ENCODE data around the gene PDHA2. TPM values are rescaled to one million over a fixed set of nuclear protein-coding genes. Genes with fewer than 3 reads are reported as not detected.

Gene PDHA2
- not detected in 3 replicates for total RNA-seq

DNA sequence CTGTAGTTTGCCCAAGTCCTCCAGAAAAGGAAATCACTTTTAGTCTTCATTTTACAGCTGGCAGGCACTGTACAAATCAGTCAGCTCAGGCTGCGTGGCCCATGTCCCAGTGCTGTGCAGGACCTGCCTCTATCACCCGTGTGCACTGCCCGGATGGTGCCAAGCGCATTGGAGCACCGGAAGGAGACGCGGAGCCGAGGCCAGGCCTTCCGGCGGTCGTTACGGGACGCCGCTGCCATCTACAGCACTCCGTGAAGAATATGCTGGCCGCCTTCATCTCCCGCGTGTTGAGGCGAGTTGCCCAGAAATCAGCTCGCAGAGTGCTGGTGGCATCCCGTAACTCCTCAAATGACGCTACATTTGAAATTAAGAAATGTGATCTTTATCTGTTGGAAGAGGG, at the start of gene PDHA2:
TSS of gene PDHA2 (plus strand) at position 203 of the 400 bp plus-strand sequence. CDS start at position 261, 58 bp downstream.
- TF ChIP-seq, protein P1, sequence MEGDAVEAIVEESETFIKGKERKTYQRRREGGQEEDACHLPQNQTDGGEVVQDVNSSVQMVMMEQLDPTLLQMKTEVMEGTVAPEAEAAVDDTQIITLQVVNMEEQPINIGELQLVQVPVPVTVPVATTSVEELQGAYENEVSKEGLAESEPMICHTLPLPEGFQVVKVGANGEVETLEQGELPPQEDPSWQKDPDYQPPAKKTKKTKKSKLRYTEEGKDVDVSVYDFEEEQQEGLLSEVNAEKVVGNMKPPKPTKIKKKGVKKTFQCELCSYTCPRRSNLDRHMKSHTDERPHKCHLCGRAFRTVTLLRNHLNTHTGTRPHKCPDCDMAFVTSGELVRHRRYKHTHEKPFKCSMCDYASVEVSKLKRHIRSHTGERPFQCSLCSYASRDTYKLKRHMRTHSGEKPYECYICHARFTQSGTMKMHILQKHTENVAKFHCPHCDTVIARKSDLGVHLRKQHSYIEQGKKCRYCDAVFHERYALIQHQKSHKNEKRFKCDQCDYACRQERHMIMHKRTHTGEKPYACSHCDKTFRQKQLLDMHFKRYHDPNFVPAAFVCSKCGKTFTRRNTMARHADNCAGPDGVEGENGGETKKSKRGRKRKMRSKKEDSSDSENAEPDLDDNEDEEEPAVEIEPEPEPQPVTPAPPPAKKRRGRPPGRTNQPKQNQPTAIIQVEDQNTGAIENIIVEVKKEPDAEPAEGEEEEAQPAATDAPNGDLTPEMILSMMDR (IDR thresholded peaks at IDR 0.05; ENCODE audit: unreplicated experiment), result no peak
- H3K36me3 Mint-ChIP-seq, result no peaks in the 10 kb centered on the region
- no peak within 1 kb of the TSS for H3K27ac Mint-ChIP-seq
- DNase-seq (ENCODE audit: low spot score in 2 of 2, unreplicated experiment in 2 of 2), result no peak
- peaks cover 18% of the 10 kb centered on the region for H3K4me1 Mint-ChIP-seq
- H3K9me3 Mint-ChIP-seq, result peaks cover 15% of the 10 kb centered on the region
- H3K27me3 Mint-ChIP-seq (ENCODE audit: low read depth), result no peaks in the 10 kb centered on the region
- no peak within 1 kb of the TSS for H3K4me3 Mint-ChIP-seq

DNA sequence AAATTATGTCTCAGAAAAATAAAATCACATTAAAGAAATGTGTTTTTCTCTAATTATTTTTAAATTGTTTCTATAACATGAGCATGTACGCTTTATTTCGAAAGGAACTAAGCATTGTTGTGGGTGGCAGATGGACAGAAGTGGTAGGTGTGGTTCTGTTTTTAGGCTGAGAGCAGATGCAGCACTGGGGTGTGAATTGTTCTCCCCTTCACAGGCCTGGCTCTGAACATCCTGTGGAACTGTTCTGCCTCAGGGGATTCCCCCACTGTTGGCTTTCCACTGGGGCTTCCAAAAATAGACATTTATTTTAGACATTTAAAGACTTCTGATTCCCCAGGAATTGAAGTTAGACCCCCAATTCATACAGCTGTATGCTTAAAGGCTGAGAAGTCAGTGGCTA, 41.9 kb upstream of the PDHA2 start:
- no peak for DNase-seq (ENCODE audit: low spot score in 2 of 2, unreplicated experiment in 2 of 2)
- TF ChIP-seq, protein P1 (IDR thresholded peaks at IDR 0.05; ENCODE audit: unreplicated experiment), result no peak
- Mint-ChIP-seq H3K27me3 (ENCODE audit: low read depth) (no peaks in the 10 kb centered on the region), H3K4me1 (no peaks in the 10 kb centered on the region), H3K4me3 (no peak overlapping the region), H3K36me3 (peaks cover 2% of the 10 kb centered on the region), H3K9me3 (peaks cover 30% of the 10 kb centered on the region), H3K27ac (no peak overlapping the region)

DNA sequence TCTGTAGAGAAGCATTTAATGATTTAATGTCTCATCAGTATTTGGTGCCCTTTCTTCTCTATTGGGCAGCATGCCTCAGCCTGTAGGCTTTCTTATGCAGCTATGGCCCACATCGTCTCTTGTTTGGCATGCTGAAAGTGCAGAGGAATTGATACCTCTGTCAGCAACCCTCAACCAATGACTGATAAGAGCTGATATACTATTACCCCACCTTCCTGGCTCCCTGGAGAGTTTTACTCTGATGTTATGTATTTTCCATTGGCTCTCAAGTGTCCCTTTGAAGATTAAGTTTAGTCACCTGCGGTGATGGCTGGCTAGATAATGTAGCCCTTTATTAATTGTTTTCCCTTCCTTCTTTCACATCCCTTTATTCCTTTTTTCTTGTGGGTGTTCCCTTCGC, 41.2 kb upstream of the PDHA2 start:
- peaks cover 23% of the 10 kb centered on the region for H3K9me3 Mint-ChIP-seq
- no peak overlapping the region for H3K27ac Mint-ChIP-seq
- no peaks in the 10 kb centered on the region for H3K4me1 Mint-ChIP-seq
- no peak for DNase-seq (ENCODE audit: low spot score in 2 of 2, unreplicated experiment in 2 of 2)
- TF ChIP-seq, protein P1 (IDR thresholded peaks at IDR 0.05; ENCODE audit: unreplicated experiment), result no peak
- H3K27me3 Mint-ChIP-seq (ENCODE audit: low read depth), result no peaks in the 10 kb centered on the region
- peaks cover 2% of the 10 kb centered on the region for H3K36me3 Mint-ChIP-seq
- H3K4me3 Mint-ChIP-seq, result no peak overlapping the region

DNA sequence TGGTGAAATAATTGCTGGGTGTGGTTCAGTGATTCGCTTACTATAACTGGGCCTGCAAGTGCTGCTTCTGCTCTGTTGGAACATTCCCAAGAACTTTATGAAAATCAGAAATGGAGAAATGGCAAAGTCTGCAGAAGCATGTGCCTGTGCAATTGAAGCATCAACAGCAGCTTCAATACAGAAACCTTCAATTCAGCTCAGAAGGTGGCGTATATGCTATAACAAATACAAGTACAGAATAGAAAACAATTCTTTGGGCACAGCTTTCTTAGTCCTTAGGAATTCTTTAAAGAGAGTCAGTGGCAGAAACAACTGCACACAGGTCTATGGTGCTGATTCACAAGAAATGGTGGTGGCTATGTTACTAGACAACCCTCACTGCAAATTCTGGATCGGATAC, 18.0 kb upstream of the PDHA2 start:
- Mint-ChIP-seq H3K4me3 (no peak overlapping the region), H3K9me3 (no peaks in the 10 kb centered on the region), H3K27ac (no peak overlapping the region), H3K36me3 (no peaks in the 10 kb centered on the region), H3K27me3 (ENCODE audit: low read depth) (no peaks in the 10 kb centered on the region), H3K4me1 (no peaks in the 10 kb centered on the region)
- no peak for DNase-seq (ENCODE audit: low spot score in 2 of 2, unreplicated experiment in 2 of 2)
- TF ChIP-seq, protein P1 (IDR thresholded peaks at IDR 0.05; ENCODE audit: unreplicated experiment), result no peak

DNA sequence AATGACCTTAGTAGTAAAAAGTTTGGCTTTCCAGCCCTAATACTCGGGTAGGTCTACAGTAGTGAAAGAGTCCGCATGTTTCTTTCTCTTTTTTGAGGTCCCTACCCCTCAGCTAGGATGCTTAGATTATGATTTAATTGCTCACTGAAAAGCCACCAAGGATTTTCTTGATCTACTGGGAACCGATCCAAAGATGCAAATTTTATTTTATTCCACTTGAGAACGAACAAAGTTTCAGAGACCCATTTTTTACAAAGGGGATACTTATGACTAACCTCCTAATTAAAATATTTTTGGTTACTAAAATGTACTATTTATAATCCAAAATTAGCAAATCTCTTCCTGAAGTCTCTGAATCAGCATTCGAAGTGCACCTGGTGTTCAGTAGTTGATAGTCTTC, 14.3 kb upstream of the PDHA2 start:
- Mint-ChIP-seq H3K27me3 (ENCODE audit: low read depth) (no peaks in the 10 kb centered on the region), H3K4me1 (no peaks in the 10 kb centered on the region), H3K9me3 (no peaks in the 10 kb centered on the region), H3K36me3 (no peaks in the 10 kb centered on the region), H3K27ac (no peak overlapping the region), H3K4me3 (no peak overlapping the region)
- TF ChIP-seq, protein P1 (IDR thresholded peaks at IDR 0.05; ENCODE audit: unreplicated experiment), result no peak
- DNase-seq (ENCODE audit: low spot score in 2 of 2, unreplicated experiment in 2 of 2), result no peak

DNA sequence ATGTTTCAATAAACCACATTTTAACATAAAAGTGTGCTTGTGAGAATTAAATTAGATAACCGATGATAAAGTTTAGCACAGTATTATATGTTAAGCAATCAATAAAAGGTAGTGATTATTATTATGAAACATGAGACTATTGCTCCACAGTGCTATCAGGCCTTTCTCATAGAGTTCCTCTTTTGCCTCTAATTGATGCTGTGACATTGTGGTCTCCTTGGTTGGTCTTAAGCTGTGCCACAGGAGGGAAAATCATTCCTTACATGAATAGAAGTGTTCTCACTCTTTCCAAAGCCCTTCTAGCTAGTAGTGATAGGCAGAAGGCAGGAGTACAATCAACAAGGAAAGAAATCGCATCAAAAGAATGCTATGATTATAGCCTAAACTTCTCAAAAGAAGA, 9.2 kb upstream of the PDHA2 start:
- H3K27ac Mint-ChIP-seq, result no peak overlapping the region
- no peak overlapping the region for H3K4me3 Mint-ChIP-seq
- TF ChIP-seq, protein P1 (IDR thresholded peaks at IDR 0.05; ENCODE audit: unreplicated experiment), result no peak

More for the DNA sequence above, 9.2 kb upstream of the PDHA2 start:
- Mint-ChIP-seq H3K36me3 (no peaks in the 10 kb centered on the region), H3K9me3 (no peaks in the 10 kb centered on the region), H3K4me1 (peaks cover 30% of the 10 kb centered on the region), H3K27me3 (ENCODE audit: low read depth) (no peaks in the 10 kb centered on the region)
- DNase-seq (ENCODE audit: low spot score in 2 of 2, unreplicated experiment in 2 of 2), result no peak
